GM23338 (cell line): ENCODE results near the gene ATP1A4. TPM values are rescaled to one million over a fixed set of nuclear protein-coding genes. Genes with fewer than 3 reads are reported as not detected.

ENCODE experiments used
- ATAC-seq: fragments of 200-7000 bp; cut with Tn5 transposase; 3 replicates; pipeline ENCODE4 v1.9.1; 2020
- DNase-seq: peaks from one replicate; pipeline ENCODE4 v3.0.0-alpha.2; 2015; ENCODE audit warnings: low spot score
- H2AFZ ChIP-seq: fragments of 200-600 bp; sonication (generic); 2 replicates; pipeline ENCODE4 v1.8.0; 2016; ENCODE audit warnings: antibody characterized with exemption, mild to moderate bottlenecking, moderate library complexity
- H3F3A ChIP-seq: fragments of 200-600 bp; sonication (generic); replicated peaks from 2 replicates; pipeline ENCODE4 v1.8.0; 2017; ENCODE audit warnings: antibody characterized with exemption, mixed run types, low read depth
- H3K27ac ChIP-seq: fragments of 200-600 bp; sonication (generic); 2 replicates; pipeline ENCODE4 v1.6.1; 2016; ENCODE audit warnings: low read depth
- H3K27me3 ChIP-seq: fragments of 200-600 bp; sonication (generic); 2 replicates; pipeline ENCODE4 v1.8.0; 2016; ENCODE audit warnings: mild to moderate bottlenecking, mixed run types, moderate library complexity; ENCODE audit not compliant: insufficient read depth
- H3K36me3 ChIP-seq: fragments of 200-600 bp; sonication (generic); 2 replicates; pipeline ENCODE4 v1.8.0; 2016; ENCODE audit warnings: mild to moderate bottlenecking; ENCODE audit not compliant: insufficient read depth
- H3K4me1 ChIP-seq: fragments of 200-600 bp; sonication (generic); 2 replicates; pipeline ENCODE4 v1.8.0; 2016; ENCODE audit warnings: mild to moderate bottlenecking, moderate library complexity; ENCODE audit not compliant: insufficient read depth
- H3K4me2 ChIP-seq: fragments of 200-600 bp; sonication (generic); 2 replicates; pipeline ENCODE4 v1.7.1; 2017; ENCODE audit warnings: mixed run types
- H3K4me3 ChIP-seq: fragments of 200-600 bp; sonication (generic); 2 replicates; pipeline ENCODE4 v1.6.1; 2016; ENCODE audit warnings: mixed run types
- H3K79me2 ChIP-seq: fragments of 200-600 bp; sonication (generic); replicated peaks from 2 replicates; pipeline ENCODE4 v1.8.0; 2017; ENCODE audit warnings: mild to moderate bottlenecking; ENCODE audit not compliant: insufficient read depth
- H3K9me2 ChIP-seq: fragments of 200-600 bp; sonication (generic); 2 replicates; pipeline ENCODE4 v1.8.0; 2017; ENCODE audit not compliant: insufficient read depth
- H4K20me1 ChIP-seq: fragments of 200-600 bp; sonication (generic); replicated peaks from 2 replicates; pipeline ENCODE4 v1.8.0; 2017; ENCODE audit warnings: mild to moderate bottlenecking; ENCODE audit not compliant: insufficient read depth
- H3K27ac Mint-ChIP-seq: 2 replicates; pipeline ENCODE4 v1.8.0; 2020; ENCODE audit warnings: inconsistent platforms, mild to moderate bottlenecking, moderate library complexity, mixed read lengths
- H3K27me3 Mint-ChIP-seq: 3 replicates; pipeline ENCODE4 v1.8.0; 2022; ENCODE audit warnings: low read depth, mild to moderate bottlenecking, moderate library complexity, mixed read lengths, inconsistent platforms; ENCODE audit not compliant: insufficient read depth, poor library complexity
- H3K36me3 Mint-ChIP-seq: 3 replicates; pipeline ENCODE4 v1.8.0; 2021; ENCODE audit warnings: low read depth, mild to moderate bottlenecking, inconsistent platforms, moderate library complexity, mixed read lengths
- H3K4me1 Mint-ChIP-seq: 3 replicates; pipeline ENCODE4 v1.8.0; 2020; ENCODE audit warnings: mild to moderate bottlenecking, inconsistent platforms, mixed read lengths
- H3K4me3 Mint-ChIP-seq: 3 replicates; pipeline ENCODE4 v1.8.0; 2021; ENCODE audit warnings: moderate library complexity, mild to moderate bottlenecking, inconsistent platforms, mixed read lengths
- H3K9me3 Mint-ChIP-seq: 3 replicates; pipeline ENCODE4 v1.8.0; 2020; ENCODE audit warnings: moderate library complexity, mild to moderate bottlenecking, inconsistent platforms, mixed read lengths
- CTCF ChIP-seq, 2 experiments: fragments of 200-600 bp in 1 of 2; sonication (generic) in 1 of 2; conservative IDR thresholded peaks; 2 replicates each; pipeline versions ENCODE4 v1.5.1 to v1.6.1; 2016 to 2017; ENCODE audit warnings: antibody characterized with exemption in 2 of 2, low read depth in 2 of 2, mild to moderate bottlenecking in 2 of 2, moderate library complexity in 1 of 2
- ETS1 ChIP-seq: IDR thresholded peaks from 2 replicates; pipeline ENCODE4 v1.6.1; 2016; ENCODE audit warnings: antibody characterized with exemption
- EZH2phosphoT487 ChIP-seq: fragments of 200-600 bp; sonication (generic); IDR thresholded peaks from one replicate; pipeline ENCODE4 v1.8.1; 2018; ENCODE audit warnings: antibody characterized with exemption; ENCODE audit not compliant: unreplicated experiment
- NANOG ChIP-seq: IDR thresholded peaks from 2 replicates; pipeline ENCODE4 v1.6.1; 2016; ENCODE audit warnings: antibody characterized with exemption, borderline replicate concordance
- REST ChIP-seq: IDR thresholded peaks from one replicate; pipeline ENCODE4 v1.6.1; 2018; ENCODE audit warnings: antibody characterized with exemption; ENCODE audit not compliant: unreplicated experiment
- ZNF114 ChIP-seq: fragments of 250-450 bp; sonication (Bioruptor Pico); IDR thresholded peaks from 2 replicates; pipeline ENCODE4 v1.5.0; 2020; ENCODE audit warnings: mild to moderate bottlenecking, moderate library complexity
- ZNF331 ChIP-seq: fragments of 250-450 bp; sonication (Bioruptor Pico); IDR thresholded peaks from 2 replicates; pipeline ENCODE4 v1.5.0; 2020; ENCODE audit warnings: low read depth, mild to moderate bottlenecking, moderate library complexity
- polyA plus RNA-seq: library from polyadenylated mRNA; unstranded; fragments of >200 nt; fragmentation: Nextera tagmentation; extraction: Ambion mirVana; gene quantifications from 2 replicates; pipeline ENCODE4 v1.2.1, GENCODE V29; 2016
- total RNA-seq: library from RNA; depleted of rRNA; stranded (reverse); fragments of >200 nt; shearing (Covaris generic); gene quantifications from 2 replicates; pipeline ENCODE4 v1.2.3, GENCODE V29; 2014

Gene ATP1A4
- total and polyA plus RNA-seq, 2 experiments from 2014 or later: 0.27 to 0.63 TPM

GRCh38 chr1:160227561-160227960 is 76.2 kb downstream of the ATP1A4 start:
- Mint-ChIP-seq H3K9me3 (no peaks in the 10 kb centered on the region), H3K4me1 (no peaks in the 10 kb centered on the region), H3K27me3 (no peaks in the 10 kb centered on the region), H3K36me3 (peaks cover 65% of the 10 kb centered on the region), H3K4me3 (no peak overlapping the region), H3K27ac (no peak overlapping the region)
- H3K27me3 ChIP-seq: no peaks in the 10 kb centered on the region
- no peak overlapping the region for H3K4me3 ChIP-seq
- no peak overlapping the region for H3K4me2 ChIP-seq
- H3K27ac ChIP-seq: no peak overlapping the region
- no peak for TF ChIP-seq CTCF (conservative IDR thresholded peaks at IDR 0.05; ENCODE audit: low read depth in 2 of 2)
- no peak for TF ChIP-seq EZH2phosphoT487
- TF ChIP-seq NANOG: no peak
- H3F3A ChIP-seq: peaks cover 15% of the 10 kb centered on the region; the same call in 1 of the 2 replicates
- peaks cover 55% of the 10 kb centered on the region for H3K36me3 ChIP-seq
- H4K20me1 ChIP-seq: peaks cover 8% of the 10 kb centered on the region; the same call in 1 of the 2 replicates
- DNase-seq (no peak), ATAC-seq (no peak)
- H3K4me1 ChIP-seq: no peaks in the 10 kb centered on the region
- H3K79me2 ChIP-seq: no peaks in the 10 kb centered on the region
- H2AFZ ChIP-seq: no peak overlapping the region
- H3K9me2 ChIP-seq: no peaks in the 10 kb centered on the region

- H3K9me2 ChIP-seq: no peaks in the 10 kb centered on the region
- no peak overlapping the region for H3K27ac Mint-ChIP-seq
- H3K79me2 ChIP-seq: no peaks in the 10 kb centered on the region
- ATAC-seq: no peak
- no peak overlapping the region for H3K4me3 ChIP-seq
- H3K9me3 Mint-ChIP-seq: no peaks in the 10 kb centered on the region
- no peak overlapping the region for H3K27ac ChIP-seq
- peaks cover 11% of the 10 kb centered on the region; the same call in 1 of the 2 replicates for H4K20me1 ChIP-seq
- no peak overlapping the region for H3K4me3 Mint-ChIP-seq
- no peak overlapping the region for H3K4me2 ChIP-seq
- H3K4me1 ChIP-seq: no peaks in the 10 kb centered on the region
- no peaks in the 10 kb centered on the region for H3K4me1 Mint-ChIP-seq
- H3K36me3 ChIP-seq: peaks cover 52% of the 10 kb centered on the region
- H3F3A ChIP-seq: peaks cover 11% of the 10 kb centered on the region; the same call in 1 of the 2 replicates
- TF ChIP-seq ZNF114 (CRISPR knock-in tag) (no peak), ZNF331 (CRISPR knock-in tag) (no peak), ETS1 (no peak), REST (no peak)
- H3K36me3 Mint-ChIP-seq: peaks cover 62% of the 10 kb centered on the region
- no peak overlapping the region for H2AFZ ChIP-seq
- H3K27me3 ChIP-seq: no peaks in the 10 kb centered on the region
- no peak for DNase-seq
- no peaks in the 10 kb centered on the region for H3K27me3 Mint-ChIP-seq
Measured at GRCh38 chr1:160228431-160228830, 77.0 kb downstream of the ATP1A4 start.
